Endothelial cell (in vitro differentiated cells): ENCODE data around the gene NRXN3. TPM values are rescaled to one million over a fixed set of nuclear protein-coding genes. Genes with fewer than 3 reads are reported as not detected.

Source experiments
- DNase-seq: peaks from one replicate; pipeline ENCODE4 v3.0.0; 2021; ENCODE audit warnings: low spot score
- H3K27ac Mint-ChIP-seq: one replicate; pipeline ENCODE4 v1.8.0; 2021; ENCODE audit warnings: mixed read lengths, inconsistent platforms; ENCODE audit not compliant: unreplicated experiment
- H3K27me3 Mint-ChIP-seq: one replicate; pipeline ENCODE4 v1.8.0; 2021; ENCODE audit warnings: mild to moderate bottlenecking, moderate library complexity, mixed read lengths, inconsistent platforms; ENCODE audit not compliant: unreplicated experiment
- H3K36me3 Mint-ChIP-seq: one replicate; pipeline ENCODE4 v1.8.0; 2021; ENCODE audit warnings: mild to moderate bottlenecking, low read depth, mixed read lengths, inconsistent platforms; ENCODE audit not compliant: unreplicated experiment
- H3K4me1 Mint-ChIP-seq: one replicate; pipeline ENCODE4 v1.8.0; 2021; ENCODE audit warnings: mild to moderate bottlenecking, mixed read lengths, inconsistent platforms; ENCODE audit not compliant: unreplicated experiment
- H3K4me3 Mint-ChIP-seq: one replicate; pipeline ENCODE4 v1.8.0; 2021; ENCODE audit warnings: mild to moderate bottlenecking, mixed read lengths, inconsistent platforms; ENCODE audit not compliant: unreplicated experiment
- H3K9me3 Mint-ChIP-seq: one replicate; pipeline ENCODE4 v1.8.0; 2021; ENCODE audit warnings: mixed read lengths, inconsistent platforms; ENCODE audit not compliant: unreplicated experiment
- total RNA-seq: library from RNA; stranded (reverse); fragmentation: NEBNext Ultra II Directional; extraction: Animal tissue kit (Norgen Biotek cat#: 25700); gene quantifications from one replicate; pipeline ENCODE4 v1.2.1, GENCODE V29; 2021; ENCODE audit not compliant: unreplicated experiment
- TF ChIP-seq, protein P1 (sequence below): fragments of 200-600 bp; sonication (generic); IDR thresholded peaks from one replicate; pipeline ENCODE4 v1.5.0; 2021; ENCODE audit warnings: antibody characterized with exemption; ENCODE audit not compliant: unreplicated experiment

The NRXN3 gene
- total RNA-seq, 1 donor from 2014 or later, result 2.3 TPM

DNA sequence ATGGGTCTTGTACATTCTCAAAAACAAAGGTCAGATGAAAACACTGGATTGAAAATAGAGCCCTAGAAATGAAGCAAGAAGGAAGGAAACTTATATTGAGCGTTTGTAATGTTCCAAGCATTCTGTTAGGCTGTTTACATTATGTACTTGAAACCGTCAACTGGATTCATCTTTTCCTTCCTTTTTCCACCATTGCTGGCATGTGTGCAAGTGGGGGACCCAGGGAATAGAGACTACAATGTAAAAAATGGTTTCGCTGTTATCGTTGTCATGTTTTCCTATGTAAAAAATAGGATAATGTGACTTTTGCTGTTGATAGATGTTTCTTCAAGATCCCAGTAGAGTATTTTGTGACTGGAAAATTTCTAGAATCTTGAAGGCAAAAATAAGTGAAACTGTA is 913.2 kb downstream of the NRXN3 start:
- H3K27me3 Mint-ChIP-seq, result no peaks in the 10 kb centered on the region
- H3K4me3 Mint-ChIP-seq, result no peak overlapping the region
- no peak overlapping the region for H3K27ac Mint-ChIP-seq
- H3K4me1 Mint-ChIP-seq, result no peaks in the 10 kb centered on the region
- TF ChIP-seq, protein P1, sequence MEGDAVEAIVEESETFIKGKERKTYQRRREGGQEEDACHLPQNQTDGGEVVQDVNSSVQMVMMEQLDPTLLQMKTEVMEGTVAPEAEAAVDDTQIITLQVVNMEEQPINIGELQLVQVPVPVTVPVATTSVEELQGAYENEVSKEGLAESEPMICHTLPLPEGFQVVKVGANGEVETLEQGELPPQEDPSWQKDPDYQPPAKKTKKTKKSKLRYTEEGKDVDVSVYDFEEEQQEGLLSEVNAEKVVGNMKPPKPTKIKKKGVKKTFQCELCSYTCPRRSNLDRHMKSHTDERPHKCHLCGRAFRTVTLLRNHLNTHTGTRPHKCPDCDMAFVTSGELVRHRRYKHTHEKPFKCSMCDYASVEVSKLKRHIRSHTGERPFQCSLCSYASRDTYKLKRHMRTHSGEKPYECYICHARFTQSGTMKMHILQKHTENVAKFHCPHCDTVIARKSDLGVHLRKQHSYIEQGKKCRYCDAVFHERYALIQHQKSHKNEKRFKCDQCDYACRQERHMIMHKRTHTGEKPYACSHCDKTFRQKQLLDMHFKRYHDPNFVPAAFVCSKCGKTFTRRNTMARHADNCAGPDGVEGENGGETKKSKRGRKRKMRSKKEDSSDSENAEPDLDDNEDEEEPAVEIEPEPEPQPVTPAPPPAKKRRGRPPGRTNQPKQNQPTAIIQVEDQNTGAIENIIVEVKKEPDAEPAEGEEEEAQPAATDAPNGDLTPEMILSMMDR, result no peak
- no peak for DNase-seq
- H3K36me3 Mint-ChIP-seq, result no peaks in the 10 kb centered on the region
- no peaks in the 10 kb centered on the region for H3K9me3 Mint-ChIP-seq

- H3K36me3 Mint-ChIP-seq, result no peaks in the 10 kb centered on the region
- H3K4me3 Mint-ChIP-seq, result no peak overlapping the region
- H3K27me3 Mint-ChIP-seq, result no peaks in the 10 kb centered on the region
- no peaks in the 10 kb centered on the region for H3K4me1 Mint-ChIP-seq
- H3K27ac Mint-ChIP-seq, result no peak overlapping the region
- no peaks in the 10 kb centered on the region for H3K9me3 Mint-ChIP-seq
- TF ChIP-seq, protein P1, result no peak
- DNase-seq, result no peak
Measured at GRCh38 chr14:79084861-79085260, 914.7 kb downstream of the NRXN3 start.

GRCh38 chr14:79089576-79089975 is 919.4 kb downstream of the NRXN3 start:
- TF ChIP-seq, protein P1, result no peak
- DNase-seq, result no peak
- Mint-ChIP-seq H3K27ac (no peak overlapping the region), H3K36me3 (no peaks in the 10 kb centered on the region), H3K27me3 (no peaks in the 10 kb centered on the region), H3K9me3 (no peaks in the 10 kb centered on the region), H3K4me3 (no peak overlapping the region), H3K4me1 (no peaks in the 10 kb centered on the region)

GRCh38 chr14:79090641-79091180 is 920.5 kb downstream of the NRXN3 start:
- Mint-ChIP-seq H3K9me3 (no peaks in the 10 kb centered on the region), H3K27ac (no peak overlapping the region), H3K27me3 (no peaks in the 10 kb centered on the region), H3K4me3 (no peak overlapping the region), H3K36me3 (no peaks in the 10 kb centered on the region), H3K4me1 (no peaks in the 10 kb centered on the region)
- TF ChIP-seq, protein P1, result no peak
- no peak for DNase-seq

- Mint-ChIP-seq H3K9me3 (no peaks in the 10 kb centered on the region), H3K27ac (no peak overlapping the region), H3K4me1 (no peaks in the 10 kb centered on the region), H3K27me3 (no peaks in the 10 kb centered on the region), H3K36me3 (no peaks in the 10 kb centered on the region), H3K4me3 (no peak overlapping the region)
- TF ChIP-seq, protein P1, result no peak
- no peak for DNase-seq
Measured at GRCh38 chr14:79091381-79091963, 921.3 kb downstream of the NRXN3 start.
